GM19240 (cell line): Measurements from ENCODE around the gene GSK3A.
"Not testable (repeated sequence)": the region's sequence is repeated elsewhere in the genome, so short reads cannot be mapped to it uniquely, and the experiment has no call there.

Source experiments
- DNase-seq: peaks from one replicate; pipeline ENCODE4 v3.0.0; 2011; ENCODE audit warnings: low spot score; ENCODE audit not compliant: insufficient read length

GSK3A gene

GRCh38 chr19:42268704-42269477 is 26.5 kb upstream of the GSK3A start, which contains the start of gene CIC:
TSS of gene CIC (plus strand) at chr19:42269252. CDS start at chr19:42271784, 2,532 bp downstream.
- peak; percentile 99 for DNase-seq

- DNase-seq, result peak; percentile 83
Measured at GRCh38 chr19:42268142-42268703, 25.8 kb upstream of the GSK3A start.

GRCh38 chr19:42267644-42268141 is 25.3 kb upstream of the GSK3A start:
- no peak for DNase-seq

GRCh38 chr19:42266928-42267603 is 24.7 kb upstream of the GSK3A start:
- DNase-seq, result not testable (repeated sequence)

GRCh38 chr19:42266105-42266504 is 23.7 kb upstream of the GSK3A start:
- DNase-seq, result not testable (repeated sequence)

- no peak for DNase-seq
Measured at GRCh38 chr19:42261763-42262162, 19.4 kb upstream of the GSK3A start.

GRCh38 chr19:42257842-42258241 is 15.4 kb upstream of the GSK3A start:
- DNase-seq, result not testable (repeated sequence)

GRCh38 chr19:42255766-42256745 is 13.7 kb upstream of the GSK3A start:
- DNase-seq, result no peak

GRCh38 chr19:42254850-42255765 is 12.7 kb upstream of the GSK3A start, which contains the start of gene ERF:
TSS of gene ERF (minus strand) at chr19:42255128. CDS start at chr19:42254999, 129 bp downstream.
- peak; percentile 87 for DNase-seq

GRCh38 chr19:42254089-42254849 is 11.9 kb upstream of the GSK3A start:
- DNase-seq, result no peak

- peak; percentile 69 for DNase-seq
Measured at GRCh38 chr19:42253245-42254088, 11.1 kb upstream of the GSK3A start.

GRCh38 chr19:42252365-42253244 is 10.2 kb upstream of the GSK3A start:
- no peak for DNase-seq

- no peak for DNase-seq
Measured at GRCh38 chr19:42251572-42252358, 9.4 kb upstream of the GSK3A start.

- no peak for DNase-seq
Measured at GRCh38 chr19:42250666-42251531, 8.5 kb upstream of the GSK3A start.

- no peak for DNase-seq
Measured at GRCh38 chr19:42250183-42250665, 7.8 kb upstream of the GSK3A start.
